GM18526 (cell line): ENCODE measurements around the gene RHBDD1.

Experiments used
- POLR2A ChIP-seq: IDR thresholded peaks from 3 replicates; pipeline ENCODE4 v1.6.1; 2011; ENCODE audit not compliant: insufficient read length; ENCODE audit errors: extremely low read depth

RHBDD1 gene

DNA sequence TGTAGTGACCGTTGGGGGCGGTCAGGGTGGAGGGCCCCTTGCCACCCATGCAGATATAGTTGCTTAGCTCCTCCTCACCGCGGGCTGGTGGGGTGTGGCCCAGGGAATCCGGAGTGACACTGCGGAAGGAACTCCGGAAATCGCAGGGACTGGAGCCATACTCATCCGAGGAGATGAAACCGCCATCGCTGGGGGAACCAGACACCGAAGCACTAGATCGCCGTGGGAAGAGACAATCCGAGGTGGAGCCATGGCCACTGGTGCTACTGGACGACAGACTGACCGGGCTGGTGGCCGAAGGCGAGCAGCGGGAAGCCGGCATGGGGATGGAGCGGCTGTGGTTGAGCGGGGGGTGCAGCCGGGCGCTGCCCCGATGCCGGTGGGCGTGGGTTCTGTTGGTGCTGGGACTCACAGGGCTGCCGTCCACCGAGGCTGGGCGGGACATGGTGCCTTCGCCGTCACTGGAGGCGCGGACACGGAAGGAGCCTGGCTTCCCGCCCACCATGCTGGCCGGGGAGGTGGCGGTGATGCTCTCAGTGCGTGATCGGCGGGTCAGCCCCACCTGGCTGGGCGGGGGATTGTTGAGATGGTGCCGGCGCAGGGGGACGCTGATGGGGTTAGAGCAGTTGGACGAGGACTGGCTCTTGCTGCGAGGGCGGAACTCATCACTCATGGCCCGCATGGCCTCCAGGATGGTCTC, 38.4 kb upstream of the RHBDD1 start:
- TF ChIP-seq POLR2A: no peak

DNA sequence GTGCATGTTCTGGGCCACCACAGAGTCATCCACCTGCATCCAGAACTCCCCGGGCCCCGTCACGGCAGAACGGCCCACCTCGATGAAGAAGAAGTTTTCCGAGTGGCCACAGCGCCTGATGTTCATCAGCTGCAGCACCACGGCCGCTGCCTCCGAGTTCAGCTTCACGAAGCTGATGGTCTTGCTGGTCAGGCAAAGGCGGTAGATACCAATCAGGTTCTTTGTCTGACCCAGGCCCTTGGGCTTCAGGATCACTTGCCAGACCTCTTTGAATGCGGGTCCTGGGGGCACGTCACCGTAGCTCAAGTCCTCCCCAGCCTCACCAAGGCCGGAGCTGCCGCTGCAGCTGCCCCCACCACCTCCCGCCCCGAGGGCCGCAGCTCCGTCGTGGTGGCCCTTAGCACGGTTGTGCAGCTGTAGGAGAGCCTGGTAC, 37.8 kb upstream of the RHBDD1 start:
- no peak for TF ChIP-seq POLR2A

DNA sequence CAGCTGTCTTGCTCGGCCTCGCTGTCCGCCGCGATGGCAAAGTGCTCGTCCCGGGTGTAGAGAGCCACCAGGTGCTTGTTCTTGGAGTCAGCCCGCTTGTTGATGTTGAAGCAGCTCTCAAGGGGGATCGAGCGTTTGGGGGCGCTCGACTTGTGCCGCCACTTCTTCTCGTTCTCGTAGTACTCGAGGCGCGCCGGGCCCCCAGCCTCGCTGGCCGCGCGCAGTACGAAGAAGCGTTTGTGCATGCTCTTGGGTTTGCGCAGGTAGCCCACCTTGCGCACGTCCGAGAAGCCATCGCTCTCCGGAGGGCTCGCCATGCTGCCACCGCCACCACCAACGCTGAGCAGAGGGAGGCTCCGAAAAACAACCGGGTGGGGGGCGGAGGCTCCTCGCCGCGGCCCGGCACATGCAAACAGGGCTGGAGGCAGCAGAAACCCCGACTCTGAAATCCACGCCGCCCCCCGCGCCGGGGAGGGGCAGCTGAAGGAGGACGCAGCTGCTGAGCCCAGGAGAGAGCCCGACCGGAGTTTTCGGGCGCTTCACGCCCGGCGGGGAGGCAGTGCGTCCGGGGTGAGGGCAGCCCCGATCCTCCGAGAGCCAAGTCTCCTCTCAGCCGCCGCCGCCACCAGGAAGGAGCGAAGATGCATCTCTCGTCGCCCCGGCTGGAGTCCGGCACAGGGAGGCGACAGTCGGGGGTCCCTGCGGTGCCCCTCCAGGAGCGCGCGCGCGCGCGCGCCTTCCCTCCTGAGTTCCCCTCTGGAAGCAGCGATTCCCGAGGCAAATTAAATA, 37.2 kb upstream of the RHBDD1 start:
- no peak for TF ChIP-seq POLR2A

DNA sequence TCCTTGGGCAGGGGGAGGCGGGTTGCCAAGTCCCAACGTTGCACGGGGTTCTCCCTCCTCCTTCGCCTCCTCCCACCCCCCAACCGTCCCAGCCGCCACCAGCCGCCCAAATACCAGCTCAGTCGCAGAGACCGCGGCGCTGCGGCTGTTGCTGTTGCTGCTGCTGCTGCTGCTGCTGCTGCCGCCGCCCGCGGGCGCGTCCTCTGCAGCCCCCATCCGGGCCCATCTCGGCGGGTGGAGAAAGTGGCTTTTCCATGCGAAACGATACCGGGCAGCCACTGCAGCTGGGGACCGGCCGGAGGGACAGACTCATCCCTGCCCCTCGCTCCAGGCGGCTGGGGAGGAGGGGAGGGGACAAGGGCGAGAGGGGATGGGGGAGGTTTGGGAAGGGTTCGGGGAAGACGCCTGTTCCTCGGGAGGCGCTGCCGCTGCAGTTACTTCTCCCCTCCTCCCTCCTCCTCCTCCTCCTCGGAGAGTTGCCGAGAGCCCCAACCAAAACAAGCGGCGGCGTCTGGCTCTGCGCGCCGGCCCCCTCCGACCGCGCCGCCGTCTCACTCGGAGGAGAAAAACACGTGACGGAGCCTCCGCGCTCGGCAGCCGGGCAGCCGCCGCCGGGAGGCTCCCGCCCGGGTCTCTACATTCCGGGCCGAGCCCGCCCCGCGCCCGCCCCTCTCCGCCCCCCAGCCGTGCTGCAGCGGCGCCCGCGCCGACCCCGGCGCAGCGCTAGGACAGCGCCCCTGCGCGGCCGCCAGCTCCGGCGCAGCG, 36.5 kb upstream of the RHBDD1 start, which contains the start of gene IRS1:
Gene IRS1, minus strand, starts transcription at position 610 of the 765 bp plus-strand sequence. CDS start 1,082 bp downstream, outside the sequence.
- TF ChIP-seq POLR2A: peak; percentile 35

DNA sequence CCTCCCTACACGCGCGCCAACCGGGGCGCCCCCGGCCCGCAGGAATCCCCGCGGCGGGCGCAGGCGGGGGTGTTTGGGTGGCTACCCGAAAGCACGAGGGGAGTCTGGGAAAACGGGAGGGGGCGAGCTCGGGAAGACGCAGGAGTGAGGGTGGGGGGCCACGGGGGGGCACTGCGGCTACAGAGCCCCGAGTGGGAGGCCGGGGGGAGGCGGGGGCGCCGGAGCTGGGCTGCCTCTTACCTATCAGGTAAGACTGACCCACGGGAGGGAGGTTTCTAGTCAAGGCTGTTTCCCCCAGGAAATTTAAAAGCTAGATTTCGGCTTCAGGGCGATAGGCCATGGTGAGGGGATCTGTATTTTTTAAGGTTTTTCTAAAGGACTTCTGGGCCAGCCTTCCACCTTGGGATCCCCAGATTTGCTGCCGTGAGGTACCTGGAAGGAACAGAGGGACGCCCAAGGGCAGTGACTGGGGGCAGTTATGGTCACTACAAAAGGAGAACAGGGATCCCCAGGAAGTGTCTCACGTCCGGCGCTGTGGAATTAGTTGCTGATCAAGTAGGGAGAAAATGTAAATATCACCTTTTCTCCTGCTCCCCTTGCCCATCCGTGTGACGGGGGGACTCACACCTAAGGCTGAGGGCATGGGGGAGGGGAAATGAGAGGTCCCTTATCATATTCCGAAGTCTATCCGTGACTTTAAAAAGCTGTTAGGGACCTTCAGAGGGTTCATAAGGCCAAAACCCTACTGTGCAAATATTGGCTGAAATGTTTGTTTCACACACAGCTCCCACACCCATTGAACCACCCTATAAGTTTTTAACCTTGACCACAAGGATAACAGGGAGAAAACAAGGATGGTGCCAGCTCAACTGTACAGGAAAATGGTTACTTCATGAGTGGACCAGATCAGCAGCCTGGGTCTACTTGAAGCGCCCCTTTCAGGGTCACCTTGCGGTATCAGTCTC, 35.6 kb upstream of the RHBDD1 start:
- TF ChIP-seq POLR2A: peak; percentile 3

DNA sequence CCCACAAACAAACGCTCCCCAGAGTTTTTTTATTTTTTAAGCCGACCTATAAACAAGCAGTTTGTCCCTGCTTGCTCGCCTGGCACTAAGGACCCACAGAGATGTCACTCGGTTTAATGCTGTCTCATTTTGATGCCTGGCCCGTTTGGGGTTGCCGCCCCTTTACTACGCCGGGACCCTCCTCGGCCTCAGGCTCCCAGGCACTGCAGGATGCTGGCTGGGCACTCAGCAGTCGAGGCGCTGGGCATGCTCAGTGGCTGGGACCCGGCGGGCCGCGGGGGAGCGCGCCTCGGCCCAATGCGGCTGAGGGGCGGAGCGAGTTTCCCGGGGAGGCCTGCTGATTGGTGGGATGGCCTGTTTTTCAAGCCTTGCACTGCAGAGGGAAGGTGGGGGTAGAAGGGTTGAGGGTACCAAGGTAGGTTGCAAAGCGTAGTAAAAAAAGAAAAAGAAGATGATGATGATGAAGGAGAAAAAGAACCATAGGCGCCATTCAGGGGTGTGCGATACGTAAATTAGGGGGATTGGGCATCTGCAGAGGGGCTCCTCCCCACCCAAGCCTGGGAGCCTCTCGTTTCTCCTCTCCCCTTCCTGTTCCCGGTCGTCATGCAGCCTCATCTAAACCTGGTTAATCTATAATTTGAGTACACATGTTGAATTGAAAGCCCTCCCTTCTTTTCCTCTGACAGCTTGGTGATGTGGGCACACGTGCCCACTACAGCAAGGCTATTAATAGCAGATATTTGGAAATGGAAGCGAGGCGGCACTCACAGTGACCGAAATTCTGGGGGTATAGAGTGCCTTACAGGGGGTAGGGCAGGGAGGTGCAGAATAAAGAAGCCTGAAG, 34.7 kb upstream of the RHBDD1 start:
- peak; percentile 52 for TF ChIP-seq POLR2A

DNA sequence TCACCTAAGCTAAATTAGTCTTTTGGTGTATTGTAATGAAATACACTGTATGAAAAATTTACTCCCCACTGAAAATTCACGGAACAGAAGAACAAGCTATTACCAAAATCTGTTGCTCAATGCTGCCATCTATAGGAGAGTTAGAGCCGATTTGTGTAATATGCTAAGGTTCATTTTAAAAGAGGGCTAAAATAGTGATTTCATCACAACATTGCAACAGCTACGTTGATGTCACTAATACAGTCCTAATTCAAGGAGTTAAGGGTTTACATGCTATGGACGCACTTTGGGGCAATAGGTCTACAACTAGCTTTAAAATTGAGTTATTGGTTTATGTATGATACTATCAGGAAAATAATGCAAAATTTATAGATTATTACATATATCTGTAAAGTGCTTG, 33.3 kb upstream of the RHBDD1 start:
- TF ChIP-seq POLR2A: no peak

DNA sequence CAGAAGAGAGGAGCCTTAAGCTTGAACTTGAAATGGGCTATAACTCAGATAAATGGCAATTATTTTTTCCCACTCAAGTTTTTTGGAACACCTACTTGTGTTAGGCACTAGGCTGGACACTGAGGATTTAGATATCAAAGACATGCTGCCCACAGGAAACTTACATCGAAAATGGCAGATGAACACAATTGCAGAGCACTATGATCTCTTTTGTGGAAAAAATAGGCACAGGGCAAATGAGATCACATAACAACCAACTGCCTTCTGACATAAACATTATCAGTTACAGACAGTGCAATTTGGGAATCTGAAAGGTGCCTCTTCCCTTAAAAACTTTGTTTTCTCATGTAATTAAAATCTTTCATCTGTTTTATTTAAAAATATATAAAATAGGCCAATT, 32.4 kb upstream of the RHBDD1 start:
- TF ChIP-seq POLR2A: no peak

DNA sequence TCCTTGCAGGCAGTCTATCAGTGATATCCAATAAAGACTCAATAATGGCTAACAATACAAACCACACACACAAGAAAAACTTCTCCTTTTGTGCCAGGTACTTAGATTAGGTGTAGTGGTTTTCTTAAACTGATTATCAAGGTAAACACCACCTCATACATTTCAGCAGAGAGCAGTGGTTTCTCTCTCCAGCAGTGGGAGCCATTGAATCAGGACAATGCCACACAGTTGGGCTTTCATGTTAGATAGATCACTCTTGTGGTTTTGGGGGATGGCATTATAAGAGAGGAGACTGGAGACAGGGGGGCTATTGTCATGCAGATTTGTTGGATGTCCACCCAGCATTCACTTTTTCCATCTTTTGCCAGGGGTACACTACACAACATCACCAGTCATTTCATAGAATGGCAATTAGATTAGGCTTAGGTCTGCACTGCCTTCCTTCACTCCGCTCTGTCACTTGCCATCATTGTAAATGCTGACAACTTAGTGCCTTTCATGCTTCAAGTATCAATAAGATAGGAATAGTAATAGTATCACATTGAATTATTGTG, 22.6 kb upstream of the RHBDD1 start:
- TF ChIP-seq POLR2A: no peak

DNA sequence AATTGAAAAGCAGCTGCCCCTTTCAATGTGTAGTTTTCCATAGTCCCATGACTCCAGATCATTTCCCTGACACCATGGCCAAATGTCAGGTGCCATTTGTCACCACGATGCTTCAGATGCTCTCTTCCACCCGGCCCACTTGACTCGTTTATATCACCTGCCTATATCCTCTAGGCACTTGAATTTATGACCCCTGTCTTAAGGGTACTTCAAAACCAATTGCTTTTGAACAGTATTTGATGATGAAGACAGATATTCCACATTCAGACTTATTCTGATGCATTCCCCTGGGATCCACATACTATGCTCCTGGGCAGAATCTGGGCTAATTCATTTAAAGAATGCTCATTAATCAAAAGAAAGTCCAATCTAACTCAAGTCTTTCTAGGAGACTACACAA, 16.9 kb upstream of the RHBDD1 start:
- no peak for TF ChIP-seq POLR2A

DNA sequence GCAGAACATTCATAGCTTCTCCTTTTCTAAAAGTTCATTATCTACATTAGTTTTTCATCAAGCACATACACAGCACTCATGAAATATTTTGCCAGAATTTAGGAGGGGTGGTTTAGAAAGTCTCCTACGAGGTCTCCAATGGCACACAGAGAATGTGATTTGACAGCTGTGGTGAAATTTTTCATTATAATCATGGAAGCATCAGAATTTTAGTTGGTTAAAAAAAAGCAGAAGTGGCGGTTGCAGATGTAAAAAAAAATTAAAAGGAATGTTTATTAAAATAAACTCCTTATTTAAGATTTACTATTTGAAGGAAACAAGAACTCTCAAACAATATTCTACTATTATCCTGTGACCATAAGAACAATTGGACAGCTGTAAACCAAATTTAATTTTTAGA, 10.8 kb upstream of the RHBDD1 start:
- no peak for TF ChIP-seq POLR2A

DNA sequence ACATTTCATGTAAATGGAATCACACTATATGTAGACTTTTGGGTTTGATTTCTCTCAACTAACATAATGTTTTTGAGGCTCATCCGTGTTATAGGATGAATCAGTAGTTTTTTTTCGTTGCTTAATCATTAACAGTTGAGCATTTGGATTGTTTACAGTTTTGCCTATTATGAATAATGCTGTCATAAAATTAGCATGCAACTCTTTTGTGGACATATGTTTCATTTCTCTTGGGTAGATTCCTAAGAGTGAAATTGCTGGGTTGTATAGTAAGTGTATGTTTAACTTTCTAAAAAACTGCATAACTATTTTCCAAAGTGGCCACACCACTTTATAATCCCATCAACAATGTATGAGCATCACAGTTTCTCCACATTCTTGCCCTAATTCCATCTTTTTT, 7.7 kb upstream of the RHBDD1 start:
- TF ChIP-seq POLR2A: no peak
